HFFc6 (cell line): ENCODE data around the gene OPRL1. TPM values are rescaled to one million over a fixed set of nuclear protein-coding genes. Genes with fewer than 3 reads are reported as not detected.
"Not testable (repeated sequence)": the region's sequence is repeated elsewhere in the genome, so short reads cannot be mapped to it uniquely, and the experiment has no call there.

ENCODE experiments used
- DNase-seq: peaks from one replicate; pipeline ENCODE4 v3.0.0-alpha.2; 2018
- H3K27ac Mint-ChIP-seq: 2 replicates; pipeline ENCODE4 v1.8.0; 2020; ENCODE audit warnings: mild to moderate bottlenecking, mixed read lengths
- H3K27me3 Mint-ChIP-seq: 2 replicates; pipeline ENCODE4 v1.8.0; 2021; ENCODE audit warnings: mild to moderate bottlenecking, moderate library complexity, mixed read lengths; ENCODE audit not compliant: insufficient read depth
- H3K36me3 Mint-ChIP-seq: 2 replicates; pipeline ENCODE4 v1.8.0; 2021; ENCODE audit warnings: low read depth, mixed read lengths
- H3K4me1 Mint-ChIP-seq: 2 replicates; pipeline ENCODE4 v1.8.0; 2020; ENCODE audit warnings: low read depth, mixed read lengths
- H3K4me3 Mint-ChIP-seq: 2 replicates; pipeline ENCODE4 v1.8.0; 2020; ENCODE audit warnings: mild to moderate bottlenecking, moderate library complexity, mixed read lengths
- H3K9me3 Mint-ChIP-seq: 2 replicates; pipeline ENCODE4 v1.8.0; 2020; ENCODE audit warnings: mild to moderate bottlenecking, mixed read lengths
- CTCF ChIP-seq: fragments of 200-600 bp; sonication (generic); IDR thresholded peaks from 2 replicates; pipeline ENCODE4 v1.5.0; 2021; ENCODE audit warnings: antibody characterized with exemption, mild to moderate bottlenecking
- total RNA-seq, 6 experiments: library from RNA; stranded (reverse); fragmentation: NEBNext Ultra II Directional; extraction: Animal tissue kit (Norgen Biotek cat#: 25700); gene quantifications; 2 replicates in 1 of 6; 3 replicates in 5 of 6; pipeline ENCODE4 v1.2.3, GENCODE V29; 2021

OPRL1 gene
- total RNA-seq, 6 experiments from 2014 or later = 0.27 to 1.00 (median 0.41) TPM

- no peak for TF ChIP-seq CTCF
- Mint-ChIP-seq H3K9me3 (no peaks in the 10 kb centered on the region), H3K4me3 (no peak overlapping the region), H3K27ac (no peak overlapping the region), H3K4me1 (0 out of 2 replicates have a peak, but pooled peaks cover 5% of the 10 kb centered on the region), H3K36me3 (no peaks in the 10 kb centered on the region), H3K27me3 (peaks cover 22% of the 10 kb centered on the region)
- DNase-seq = no peak
Observed at GRCh38 chr20:64116541-64117431, 36.9 kb downstream of the OPRL1 start.

GRCh38 chr20:64117432-64117777, 37.5 kb downstream of the OPRL1 start:
- not testable (repeated sequence) for H3K4me1 Mint-ChIP-seq, DNase-seq, H3K27ac Mint-ChIP-seq, H3K4me3 Mint-ChIP-seq, H3K9me3 Mint-ChIP-seq, H3K36me3 Mint-ChIP-seq
- peaks cover 25% of the 10 kb centered on the region for H3K27me3 Mint-ChIP-seq

- TF ChIP-seq CTCF = no peak
- no peak for DNase-seq
- H3K27me3 Mint-ChIP-seq = peaks cover 37% of the 10 kb centered on the region
- H3K27ac Mint-ChIP-seq = no peak overlapping the region
- no peak overlapping the region for H3K4me3 Mint-ChIP-seq
- H3K36me3 Mint-ChIP-seq = no peaks in the 10 kb centered on the region
- H3K9me3 Mint-ChIP-seq = no peaks in the 10 kb centered on the region
- H3K4me1 Mint-ChIP-seq = 0 out of 2 replicates have a peak, but pooled peaks cover 5% of the 10 kb centered on the region
Observed at GRCh38 chr20:64119301-64119680, 39.4 kb downstream of the OPRL1 start.

GRCh38 chr20:64119681-64120341, 39.9 kb downstream of the OPRL1 start:
- H3K36me3 Mint-ChIP-seq = no peaks in the 10 kb centered on the region
- H3K4me1 Mint-ChIP-seq = 0 out of 2 replicates have a peak, but pooled peaks cover 5% of the 10 kb centered on the region
- TF ChIP-seq CTCF = no peak
- no peak for DNase-seq
- peak overlapping the region; percentile 47; the same call in 1 of the 2 replicates for H3K4me3 Mint-ChIP-seq
- no peaks in the 10 kb centered on the region for H3K9me3 Mint-ChIP-seq
- no peak overlapping the region for H3K27ac Mint-ChIP-seq
- H3K27me3 Mint-ChIP-seq = peaks cover 38% of the 10 kb centered on the region

GRCh38 chr20:64121586-64121985, 41.7 kb downstream of the OPRL1 start:
- Mint-ChIP-seq H3K4me1 (0 out of 2 replicates have a peak, but pooled peaks cover 5% of the 10 kb centered on the region), H3K27me3 (peaks cover 34% of the 10 kb centered on the region), H3K27ac (no peak overlapping the region), H3K4me3 (no peak overlapping the region), H3K9me3 (no peaks in the 10 kb centered on the region), H3K36me3 (no peaks in the 10 kb centered on the region)
- no peak for TF ChIP-seq CTCF
- no peak for DNase-seq

- not testable (repeated sequence) for H3K27ac Mint-ChIP-seq, H3K4me1 Mint-ChIP-seq, H3K36me3 Mint-ChIP-seq, H3K4me3 Mint-ChIP-seq, DNase-seq, H3K9me3 Mint-ChIP-seq
- H3K27me3 Mint-ChIP-seq = peaks cover 34% of the 10 kb centered on the region
Observed at GRCh38 chr20:64122927-64123326, 43.0 kb downstream of the OPRL1 start.

- DNase-seq, H3K36me3 Mint-ChIP-seq, H3K9me3 Mint-ChIP-seq, H3K4me1 Mint-ChIP-seq, H3K27ac Mint-ChIP-seq, H3K4me3 Mint-ChIP-seq: not testable (repeated sequence)
- peaks cover 35% of the 10 kb centered on the region for H3K27me3 Mint-ChIP-seq
Observed at GRCh38 chr20:64123517-64123916, 43.6 kb downstream of the OPRL1 start.
